IMR-90 (cell line): Measurements from ENCODE around the gene SPATA13.

Experiments
- BHLHE40 ChIP-seq: fragments of 150-350 bp; IDR thresholded peaks from 2 replicates; pipeline ENCODE4 v1.6.1; 2016; ENCODE audit warnings: mild to moderate bottlenecking, low read depth, low read length
- CEBPB ChIP-seq: IDR thresholded peaks from 2 replicates; pipeline ENCODE4 v1.6.1; 2012; ENCODE audit warnings: low read depth, low read length, improper control_type of control experiment
- POLR2A ChIP-seq: IDR thresholded peaks from 2 replicates; pipeline ENCODE4 v1.6.1; 2012; ENCODE audit warnings: mild to moderate bottlenecking, low read depth, low read length
- RCOR1 ChIP-seq: IDR thresholded peaks from 2 replicates; pipeline ENCODE4 v1.6.1; 2012; ENCODE audit warnings: mild to moderate bottlenecking, low read length, improper control_type of control experiment; ENCODE audit not compliant: insufficient replicate concordance
- TF ChIP-seq, protein P1 (sequence below): conservative IDR thresholded peaks from 2 replicates; pipeline ENCODE4 v1.5.1; 2012; ENCODE audit warnings: mild to moderate bottlenecking, low read depth, low read length, improper control_type of control experiment

DNA sequence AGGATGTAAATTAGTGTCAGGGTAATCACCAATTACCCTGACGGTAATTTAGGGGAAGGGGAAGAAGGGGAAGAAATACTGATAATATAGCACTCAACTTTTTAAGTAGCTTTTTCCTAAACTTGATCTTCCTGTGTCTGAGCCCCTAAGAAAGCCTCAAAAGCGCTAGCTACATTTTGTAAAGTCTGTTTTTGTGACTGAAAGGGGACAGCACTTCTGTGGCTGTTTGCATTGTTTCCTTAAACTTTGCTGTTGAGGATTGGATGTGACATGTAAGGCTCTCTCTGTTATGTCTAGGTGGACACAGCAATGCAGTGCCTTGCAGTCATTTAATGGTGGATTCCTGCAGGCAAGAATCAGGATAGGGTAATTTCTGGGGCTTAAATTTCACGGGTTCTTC, 42.8 kb downstream of the SPATA13 start:
- no peak for TF ChIP-seq POLR2A
- TF ChIP-seq, protein P1, sequence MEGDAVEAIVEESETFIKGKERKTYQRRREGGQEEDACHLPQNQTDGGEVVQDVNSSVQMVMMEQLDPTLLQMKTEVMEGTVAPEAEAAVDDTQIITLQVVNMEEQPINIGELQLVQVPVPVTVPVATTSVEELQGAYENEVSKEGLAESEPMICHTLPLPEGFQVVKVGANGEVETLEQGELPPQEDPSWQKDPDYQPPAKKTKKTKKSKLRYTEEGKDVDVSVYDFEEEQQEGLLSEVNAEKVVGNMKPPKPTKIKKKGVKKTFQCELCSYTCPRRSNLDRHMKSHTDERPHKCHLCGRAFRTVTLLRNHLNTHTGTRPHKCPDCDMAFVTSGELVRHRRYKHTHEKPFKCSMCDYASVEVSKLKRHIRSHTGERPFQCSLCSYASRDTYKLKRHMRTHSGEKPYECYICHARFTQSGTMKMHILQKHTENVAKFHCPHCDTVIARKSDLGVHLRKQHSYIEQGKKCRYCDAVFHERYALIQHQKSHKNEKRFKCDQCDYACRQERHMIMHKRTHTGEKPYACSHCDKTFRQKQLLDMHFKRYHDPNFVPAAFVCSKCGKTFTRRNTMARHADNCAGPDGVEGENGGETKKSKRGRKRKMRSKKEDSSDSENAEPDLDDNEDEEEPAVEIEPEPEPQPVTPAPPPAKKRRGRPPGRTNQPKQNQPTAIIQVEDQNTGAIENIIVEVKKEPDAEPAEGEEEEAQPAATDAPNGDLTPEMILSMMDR, result no peak
- TF ChIP-seq RCOR1, result no peak
- no peak for TF ChIP-seq CEBPB
- TF ChIP-seq BHLHE40, result no peak
